Pulmonary artery endothelial cell (primary cell): ENCODE measurements around the gene USP47. TPM values are rescaled to one million over a fixed set of nuclear protein-coding genes. Genes with fewer than 3 reads are reported as not detected.
"Not testable (repeated sequence)": the region's sequence is repeated elsewhere in the genome, so short reads cannot be mapped to it uniquely, and the experiment has no call there.

ENCODE experiments used
- DNase-seq: peaks from one replicate; pipeline ENCODE4 v3.0.0-alpha.2; 2011; ENCODE audit warnings: low read depth, low spot score
- total RNA-seq: library from RNA; depleted of rRNA; stranded (reverse); fragments of >200 nt; gene quantifications from 2 replicates; pipeline ENCODE4 v1.2.3, GENCODE V29; 2014

The USP47 gene
- total RNA-seq, 1 donor from 2014 or later = 73.3 TPM

GRCh38 chr11:11827272-11827671 lies 14.5 kb upstream of the USP47 start:
- DNase-seq = no peak

GRCh38 chr11:11831406-11831805 lies 10.4 kb upstream of the USP47 start:
- not testable (repeated sequence) for DNase-seq

GRCh38 chr11:11836676-11837231 lies 5.0 kb upstream of the USP47 start:
- DNase-seq = no peak

- no peak for DNase-seq
Observed at GRCh38 chr11:11839718-11840117, 2.1 kb upstream of the USP47 start.

- no peak for DNase-seq
Observed at GRCh38 chr11:11841116-11841722, 553 bp upstream of the USP47 start.

GRCh38 chr11:11842421-11843008 lies 743 bp downstream of the USP47 start:
- DNase-seq = no peak

- no peak for DNase-seq
Observed at GRCh38 chr11:11843211-11843621, 1.4 kb downstream of the USP47 start.

- no peak for DNase-seq
Observed at GRCh38 chr11:11843642-11844041, 1.9 kb downstream of the USP47 start.

- no peak for DNase-seq
Observed at GRCh38 chr11:11844272-11844671, 2.5 kb downstream of the USP47 start.

GRCh38 chr11:11845071-11845470 lies 3.3 kb downstream of the USP47 start:
- no peak for DNase-seq

GRCh38 chr11:11845551-11845950 lies 3.8 kb downstream of the USP47 start:
- no peak for DNase-seq

- DNase-seq = no peak
Observed at GRCh38 chr11:11847082-11847481, 5.3 kb downstream of the USP47 start.

GRCh38 chr11:11848891-11849746 lies 7.3 kb downstream of the USP47 start:
- no peak for DNase-seq

- DNase-seq = no peak
Observed at GRCh38 chr11:11850668-11851067, 8.9 kb downstream of the USP47 start.

GRCh38 chr11:11856638-11857037 lies 14.9 kb downstream of the USP47 start:
- DNase-seq = no peak

- no peak for DNase-seq
Observed at GRCh38 chr11:11857769-11858168, 16.0 kb downstream of the USP47 start.

- no peak for DNase-seq
Observed at GRCh38 chr11:11858676-11859075, 16.9 kb downstream of the USP47 start.

GRCh38 chr11:11860103-11860979 lies 18.6 kb downstream of the USP47 start:
- no peak for DNase-seq

GRCh38 chr11:11862999-11863398 lies 21.2 kb downstream of the USP47 start:
- no peak for DNase-seq

GRCh38 chr11:11864332-11864731 lies 22.6 kb downstream of the USP47 start:
- no peak for DNase-seq

- no peak for DNase-seq
Observed at GRCh38 chr11:11864803-11865202, 23.0 kb downstream of the USP47 start.
